Calu3 (cell line): ENCODE results near the gene ZNF770. TPM values are rescaled to one million over a fixed set of nuclear protein-coding genes. Genes with fewer than 3 reads are reported as not detected.

Experiments
- BruUV-seq: library from RNA; stranded (reverse); fragments of 400-500 nt; replicated peaks from 2 replicates; lab custom pipeline; 2021; lab: Mats Ljungman, UMichigan
- CTCF ChIA-PET: fragments of 300-600 bp; sonication (Branson Sonifier 250); formaldehyde crosslinking; loops from one replicate; lab custom pipeline; 2022; ENCODE audit warnings: antibody characterized with exemption; lab: Charles Lee
- DNase-seq: peaks from one replicate; pipeline ENCODE4 v3.0.0; 2022
- H3K27ac Mint-ChIP-seq: one replicate; pipeline ENCODE4 v1.8.0; 2022; ENCODE audit warnings: mixed read lengths; ENCODE audit not compliant: unreplicated experiment
- H3K27me3 Mint-ChIP-seq: one replicate; pipeline ENCODE4 v1.8.0; 2022; ENCODE audit warnings: mixed read lengths; ENCODE audit not compliant: unreplicated experiment
- H3K36me3 Mint-ChIP-seq: one replicate; pipeline ENCODE4 v1.8.0; 2022; ENCODE audit warnings: mild to moderate bottlenecking, moderate library complexity, mixed read lengths; ENCODE audit not compliant: insufficient read depth, unreplicated experiment
- H3K4me1 Mint-ChIP-seq: one replicate; pipeline ENCODE4 v1.8.0; 2022; ENCODE audit warnings: mild to moderate bottlenecking, low read depth, mixed read lengths; ENCODE audit not compliant: unreplicated experiment
- H3K4me3 Mint-ChIP-seq: one replicate; pipeline ENCODE4 v1.8.0; 2022; ENCODE audit warnings: mild to moderate bottlenecking, low read depth, moderate library complexity, mixed read lengths; ENCODE audit not compliant: unreplicated experiment
- H3K9me3 Mint-ChIP-seq: one replicate; pipeline ENCODE4 v1.8.0; 2022; ENCODE audit warnings: low read depth, mixed read lengths; ENCODE audit not compliant: unreplicated experiment
- CTCF ChIP-seq: fragments of 200-600 bp; IDR thresholded peaks from one replicate; pipeline ENCODE4 v1.8.0; 2022; ENCODE audit warnings: antibody characterized with exemption; ENCODE audit not compliant: unreplicated experiment
- intact Hi-C: fragments of 100-400 bp; cut with micrococcal nuclease; formaldehyde crosslinking; loops from one replicate; pipeline ENCODE4 v1.10.0; 2022; ENCODE audit not compliant: unreplicated experiment
- total RNA-seq: library from RNA; stranded (reverse); gene quantifications from 2 replicates; pipeline ENCODE4 v1.2.3, GENCODE V29; 2022

Gene ZNF770
- total RNA-seq, 1 experiment from 2014 or later = 12.8 TPM

- BruUV-seq = no TSS peak
- H3K9me3 Mint-ChIP-seq = no peaks in the 10 kb centered on the region
- no peaks in the 10 kb centered on the region for H3K4me1 Mint-ChIP-seq
- no peak for TF ChIP-seq CTCF
- no peak for DNase-seq
- H3K27me3 Mint-ChIP-seq = no peaks in the 10 kb centered on the region
- no peak overlapping the region for H3K4me3 Mint-ChIP-seq
- no peaks in the 10 kb centered on the region for H3K36me3 Mint-ChIP-seq
- H3K27ac Mint-ChIP-seq = no peak overlapping the region
- CTCF ChIA-PET = no interaction called here
- intact Hi-C loops = no loop called here
Observed at GRCh38 chr15:35007397-35007796, 19.3 kb upstream of the ZNF770 start.

GRCh38 chr15:35005933-35006332, 17.8 kb upstream of the ZNF770 start:
- no peaks in the 10 kb centered on the region for H3K27me3 Mint-ChIP-seq
- no peak overlapping the region for H3K27ac Mint-ChIP-seq
- no peak for DNase-seq
- CTCF ChIA-PET = no interaction called here
- TF ChIP-seq CTCF = no peak
- intact Hi-C loops = no loop called here
- no peaks in the 10 kb centered on the region for H3K9me3 Mint-ChIP-seq
- H3K4me1 Mint-ChIP-seq = no peaks in the 10 kb centered on the region
- BruUV-seq = no TSS peak
- no peak overlapping the region for H3K4me3 Mint-ChIP-seq
- H3K36me3 Mint-ChIP-seq = no peaks in the 10 kb centered on the region

GRCh38 chr15:35003928-35004327, 15.8 kb upstream of the ZNF770 start:
- Mint-ChIP-seq H3K27ac (no peak overlapping the region), H3K27me3 (no peaks in the 10 kb centered on the region), H3K4me3 (no peak overlapping the region), H3K4me1 (no peaks in the 10 kb centered on the region), H3K9me3 (no peaks in the 10 kb centered on the region), H3K36me3 (no peaks in the 10 kb centered on the region)
- CTCF ChIA-PET = no interaction called here
- no peak for DNase-seq
- TF ChIP-seq CTCF = no peak
- no TSS peak for BruUV-seq
- intact Hi-C loops = no loop called here

GRCh38 chr15:35000511-35000910, 12.4 kb upstream of the ZNF770 start:
- H3K36me3 Mint-ChIP-seq = no peaks in the 10 kb centered on the region

More at GRCh38 chr15:35000511-35000910, 12.4 kb upstream of the ZNF770 start:
- no peak for TF ChIP-seq CTCF
- DNase-seq = no peak
- Mint-ChIP-seq H3K27me3 (no peaks in the 10 kb centered on the region), H3K4me3 (no peak overlapping the region), H3K27ac (no peak overlapping the region), H3K4me1 (no peaks in the 10 kb centered on the region), H3K9me3 (no peaks in the 10 kb centered on the region)
- intact Hi-C loops = no loop called here
- CTCF ChIA-PET = no interaction called here
- no TSS peak for BruUV-seq
